Measurements from ENCODE around the gene SIPA1L3.

DNA sequence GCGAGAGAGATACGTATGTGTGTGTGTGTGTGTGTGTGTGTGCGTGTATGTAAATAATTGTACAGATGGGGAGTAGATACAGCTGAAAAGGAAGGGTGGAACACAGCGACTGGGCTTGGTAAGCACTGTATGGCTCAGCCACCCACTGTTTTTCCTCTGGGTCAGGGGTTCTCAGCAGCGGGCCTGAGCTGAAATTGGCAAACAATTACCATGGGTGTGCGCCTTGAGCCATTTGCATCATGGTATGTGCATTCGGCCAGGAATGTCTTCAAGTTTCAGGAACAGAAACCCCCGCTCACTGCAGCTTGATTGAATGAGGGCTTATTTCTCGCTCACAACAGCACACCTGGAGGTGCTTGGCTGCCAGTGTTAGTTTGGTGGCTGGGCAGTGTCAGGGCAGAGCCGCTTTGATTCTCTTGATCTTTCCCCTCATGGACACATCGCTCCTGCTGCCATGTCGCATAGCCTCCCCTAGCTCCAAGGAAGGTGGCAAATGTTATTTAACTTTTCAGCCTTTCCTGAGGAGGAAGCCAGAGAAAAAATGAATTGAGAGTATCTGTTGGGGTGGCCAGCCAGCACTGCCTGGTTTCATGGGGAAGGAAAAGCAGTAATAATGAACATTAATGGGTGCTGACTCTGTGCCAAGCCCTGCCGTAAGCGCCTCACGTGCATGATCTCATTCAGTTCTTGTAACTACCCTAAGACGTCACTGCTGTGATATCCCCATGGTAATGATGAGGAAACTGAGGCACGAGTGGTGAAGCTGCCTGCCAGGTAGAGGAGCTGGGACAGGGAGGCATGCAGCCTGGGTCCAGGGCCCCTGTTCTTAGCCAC lies 126.9 kb downstream of the SIPA1L3 start:
- TF ChIP-seq, protein P1, sequence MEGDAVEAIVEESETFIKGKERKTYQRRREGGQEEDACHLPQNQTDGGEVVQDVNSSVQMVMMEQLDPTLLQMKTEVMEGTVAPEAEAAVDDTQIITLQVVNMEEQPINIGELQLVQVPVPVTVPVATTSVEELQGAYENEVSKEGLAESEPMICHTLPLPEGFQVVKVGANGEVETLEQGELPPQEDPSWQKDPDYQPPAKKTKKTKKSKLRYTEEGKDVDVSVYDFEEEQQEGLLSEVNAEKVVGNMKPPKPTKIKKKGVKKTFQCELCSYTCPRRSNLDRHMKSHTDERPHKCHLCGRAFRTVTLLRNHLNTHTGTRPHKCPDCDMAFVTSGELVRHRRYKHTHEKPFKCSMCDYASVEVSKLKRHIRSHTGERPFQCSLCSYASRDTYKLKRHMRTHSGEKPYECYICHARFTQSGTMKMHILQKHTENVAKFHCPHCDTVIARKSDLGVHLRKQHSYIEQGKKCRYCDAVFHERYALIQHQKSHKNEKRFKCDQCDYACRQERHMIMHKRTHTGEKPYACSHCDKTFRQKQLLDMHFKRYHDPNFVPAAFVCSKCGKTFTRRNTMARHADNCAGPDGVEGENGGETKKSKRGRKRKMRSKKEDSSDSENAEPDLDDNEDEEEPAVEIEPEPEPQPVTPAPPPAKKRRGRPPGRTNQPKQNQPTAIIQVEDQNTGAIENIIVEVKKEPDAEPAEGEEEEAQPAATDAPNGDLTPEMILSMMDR (IDR thresholded peaks at IDR 0.05; ENCODE audit: poor library complexity, severe bottlenecking), result no peak
- TF ChIP-seq SMC3 (conservative IDR thresholded peaks at IDR 0.05; ENCODE audit: poor library complexity) (no peak), EZH2 (IDR thresholded peaks at IDR 0.05; ENCODE audit: borderline replicate concordance, insufficient read depth, low read length, poor library complexity, severe bottlenecking) (no peak), EP300 (conservative IDR thresholded peaks at IDR 0.05; ENCODE audit: poor library complexity, severe bottlenecking) (no peak), RAD21 (conservative IDR thresholded peaks at IDR 0.05) (no peak), TAF1 (IDR thresholded peaks at IDR 0.05; ENCODE audit: low read depth) (no peak), POLR2AphosphoS5 (IDR thresholded peaks at IDR 0.05) (no peak)
- TF ChIP-seq, protein P2, sequence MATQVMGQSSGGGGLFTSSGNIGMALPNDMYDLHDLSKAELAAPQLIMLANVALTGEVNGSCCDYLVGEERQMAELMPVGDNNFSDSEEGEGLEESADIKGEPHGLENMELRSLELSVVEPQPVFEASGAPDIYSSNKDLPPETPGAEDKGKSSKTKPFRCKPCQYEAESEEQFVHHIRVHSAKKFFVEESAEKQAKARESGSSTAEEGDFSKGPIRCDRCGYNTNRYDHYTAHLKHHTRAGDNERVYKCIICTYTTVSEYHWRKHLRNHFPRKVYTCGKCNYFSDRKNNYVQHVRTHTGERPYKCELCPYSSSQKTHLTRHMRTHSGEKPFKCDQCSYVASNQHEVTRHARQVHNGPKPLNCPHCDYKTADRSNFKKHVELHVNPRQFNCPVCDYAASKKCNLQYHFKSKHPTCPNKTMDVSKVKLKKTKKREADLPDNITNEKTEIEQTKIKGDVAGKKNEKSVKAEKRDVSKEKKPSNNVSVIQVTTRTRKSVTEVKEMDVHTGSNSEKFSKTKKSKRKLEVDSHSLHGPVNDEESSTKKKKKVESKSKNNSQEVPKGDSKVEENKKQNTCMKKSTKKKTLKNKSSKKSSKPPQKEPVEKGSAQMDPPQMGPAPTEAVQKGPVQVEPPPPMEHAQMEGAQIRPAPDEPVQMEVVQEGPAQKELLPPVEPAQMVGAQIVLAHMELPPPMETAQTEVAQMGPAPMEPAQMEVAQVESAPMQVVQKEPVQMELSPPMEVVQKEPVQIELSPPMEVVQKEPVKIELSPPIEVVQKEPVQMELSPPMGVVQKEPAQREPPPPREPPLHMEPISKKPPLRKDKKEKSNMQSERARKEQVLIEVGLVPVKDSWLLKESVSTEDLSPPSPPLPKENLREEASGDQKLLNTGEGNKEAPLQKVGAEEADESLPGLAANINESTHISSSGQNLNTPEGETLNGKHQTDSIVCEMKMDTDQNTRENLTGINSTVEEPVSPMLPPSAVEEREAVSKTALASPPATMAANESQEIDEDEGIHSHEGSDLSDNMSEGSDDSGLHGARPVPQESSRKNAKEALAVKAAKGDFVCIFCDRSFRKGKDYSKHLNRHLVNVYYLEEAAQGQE (IDR thresholded peaks at IDR 0.05; ENCODE audit: borderline replicate concordance), result no peak

Measured in neural cell (in vitro differentiated cells).